Measurements from ENCODE around the gene INSL3. TPM values are rescaled to one million over a fixed set of nuclear protein-coding genes. Genes with fewer than 3 reads are reported as not detected.

INSL3 gene
- polyA plus RNA-seq, 3 donors = 0.25 to 1.7 (median 0.64) TPM

DNA sequence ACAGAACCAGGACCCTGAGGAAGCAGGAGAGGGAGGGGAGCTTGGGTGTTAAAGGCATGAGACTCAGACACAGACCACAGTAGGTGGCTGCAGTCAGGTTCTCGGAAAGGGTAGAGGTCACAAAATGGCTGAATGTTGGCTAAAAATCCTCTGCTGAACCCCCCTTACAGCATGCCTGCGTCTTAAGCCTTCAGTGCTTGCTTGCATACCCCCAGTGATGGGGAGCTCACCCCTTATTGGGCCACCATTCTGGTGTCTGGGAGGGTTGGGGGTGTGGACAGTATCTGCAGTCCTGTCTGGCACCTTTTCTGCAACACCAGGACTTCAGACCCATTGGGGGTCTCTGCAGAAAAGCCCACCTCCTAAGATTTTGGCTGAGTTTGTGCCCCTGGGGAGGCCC lies 40.5 kb downstream of the INSL3 start:
- Histone ChIP-seq H3K27me3 (ENCODE audit: control insufficient read depth in 2 of 2, insufficient read depth in 2 of 2, low read length in 2 of 2) (no peaks in the 10 kb centered on the region), H3K27ac (ENCODE audit: low read depth in 1 of 2, low read length in 2 of 2) (no peak overlapping the region), H3K9ac (ENCODE audit: insufficient read depth, low read length, poor library complexity, severe bottlenecking) (no peak overlapping the region), H3K9me3 (replicated peaks in 1 of 2; ENCODE audit: control insufficient read depth in 1 of 2, insufficient read depth in 1 of 2, low read length in 2 of 2) (no peaks in the 10 kb centered on the region), H3K4me2 (replicated peaks; ENCODE audit: extremely low read depth, low read length, poor library complexity, severe bottlenecking) (no peak overlapping the region), H3K4me3 (replicated peaks in 1 of 3; ENCODE audit: low read depth in 2 of 3, low read length in 3 of 3) (no peak overlapping the region), H4K20me1 (ENCODE audit: insufficient read depth, low read length) (peaks cover 31% of the 10 kb centered on the region), H3K79me2 (ENCODE audit: insufficient read depth, low read length) (no peaks in the 10 kb centered on the region), H2AFZ (ENCODE audit: insufficient read depth, low read depth, low read length, poor library complexity, severe bottlenecking) (no peak overlapping the region), H3K4me1 (ENCODE audit: control insufficient read depth in 1 of 2, insufficient read depth in 2 of 2, low read length in 2 of 2) (peaks cover 14 to 23% of the 10 kb centered on the region in 2 donors), H3K36me3 (replicated peaks in 1 of 2; ENCODE audit: control insufficient read depth in 1 of 2, insufficient read depth in 2 of 2, low read length in 2 of 2) (peaks cover 52 to 61% of the 10 kb centered on the region in 2 donors)
- H3K4me1 Mint-ChIP-seq = peaks cover 25% of the 10 kb centered on the region
- peaks cover 0 to 3% (median 2%) of the 10 kb centered on the region in 3 donors for H3K27me3 Mint-ChIP-seq (ENCODE audit: low read depth in 3 of 3)
- peaks cover 0 to 6% (median 0%) of the 10 kb centered on the region in 7 donors for H3K9me3 Mint-ChIP-seq
- TF ChIP-seq, protein P1, sequence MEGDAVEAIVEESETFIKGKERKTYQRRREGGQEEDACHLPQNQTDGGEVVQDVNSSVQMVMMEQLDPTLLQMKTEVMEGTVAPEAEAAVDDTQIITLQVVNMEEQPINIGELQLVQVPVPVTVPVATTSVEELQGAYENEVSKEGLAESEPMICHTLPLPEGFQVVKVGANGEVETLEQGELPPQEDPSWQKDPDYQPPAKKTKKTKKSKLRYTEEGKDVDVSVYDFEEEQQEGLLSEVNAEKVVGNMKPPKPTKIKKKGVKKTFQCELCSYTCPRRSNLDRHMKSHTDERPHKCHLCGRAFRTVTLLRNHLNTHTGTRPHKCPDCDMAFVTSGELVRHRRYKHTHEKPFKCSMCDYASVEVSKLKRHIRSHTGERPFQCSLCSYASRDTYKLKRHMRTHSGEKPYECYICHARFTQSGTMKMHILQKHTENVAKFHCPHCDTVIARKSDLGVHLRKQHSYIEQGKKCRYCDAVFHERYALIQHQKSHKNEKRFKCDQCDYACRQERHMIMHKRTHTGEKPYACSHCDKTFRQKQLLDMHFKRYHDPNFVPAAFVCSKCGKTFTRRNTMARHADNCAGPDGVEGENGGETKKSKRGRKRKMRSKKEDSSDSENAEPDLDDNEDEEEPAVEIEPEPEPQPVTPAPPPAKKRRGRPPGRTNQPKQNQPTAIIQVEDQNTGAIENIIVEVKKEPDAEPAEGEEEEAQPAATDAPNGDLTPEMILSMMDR (IDR thresholded peaks at IDR 0.05) = no peak
- WGBS (ENCODE audit: insufficient coverage) = no CpG with 5 or more reads among the region's 2 CpGs
- H3K27ac Mint-ChIP-seq = no peak overlapping the region
- DNase-seq = no peak
- peaks cover 49 to 64% of the 10 kb centered on the region in 2 donors for H3K36me3 Mint-ChIP-seq
- no peak overlapping the region for H3K4me3 Mint-ChIP-seq
- intact Hi-C loops (cut with micrococcal nuclease) = no loop called here

DNA sequence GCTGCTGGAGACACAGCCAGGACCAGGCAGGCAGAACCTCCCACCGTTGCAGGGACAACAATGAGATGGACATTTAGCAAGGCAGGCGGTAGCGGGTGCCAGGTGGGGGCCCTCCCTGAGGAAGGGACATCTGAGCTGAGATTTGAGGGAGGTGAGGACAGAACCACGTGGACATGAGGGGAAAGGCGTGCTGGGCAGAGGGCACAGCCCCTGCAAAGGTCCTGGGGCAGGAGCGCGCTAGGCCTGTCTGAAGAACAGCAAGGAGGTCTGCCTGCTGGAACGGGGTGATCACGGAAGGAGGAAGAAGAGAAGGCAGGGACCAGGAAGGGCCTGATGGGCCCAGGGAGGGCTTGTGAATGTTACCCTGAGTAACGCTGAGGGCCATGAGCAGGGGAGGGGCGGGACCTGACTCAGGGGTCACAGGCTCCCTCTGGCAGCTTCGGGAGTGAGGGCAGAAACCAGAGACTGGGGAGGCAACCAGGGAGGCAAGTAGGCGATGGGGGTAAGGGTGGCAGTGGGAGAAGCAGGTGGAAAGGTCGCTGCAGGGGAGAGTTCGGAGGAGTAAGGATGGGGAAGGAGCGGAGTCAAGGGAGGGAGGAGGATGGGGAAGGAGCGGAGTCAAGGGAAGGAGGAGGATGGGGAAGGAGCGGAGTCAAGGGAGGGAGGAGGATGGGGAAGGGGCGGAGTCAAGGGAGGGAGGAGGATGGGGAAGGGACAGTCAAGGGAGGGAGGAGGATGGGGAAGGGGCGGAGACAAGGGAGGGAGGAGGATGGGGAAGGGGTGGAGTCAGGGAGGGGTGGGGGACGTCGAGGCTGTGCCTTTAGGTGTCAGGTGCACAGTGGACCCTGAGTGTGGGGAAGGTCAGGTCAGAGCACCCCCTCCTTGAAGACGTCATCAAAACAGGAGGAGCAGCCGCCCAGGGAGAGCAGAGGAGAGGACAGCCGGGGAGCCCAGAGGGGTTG lies 42.1 kb downstream of the INSL3 start:
- peaks cover 56 to 61% of the 10 kb centered on the region in 2 donors for H3K36me3 ChIP-seq (replicated peaks in 1 of 2; ENCODE audit: control insufficient read depth in 1 of 2, insufficient read depth in 2 of 2, low read length in 2 of 2)
- H3K9ac ChIP-seq (ENCODE audit: insufficient read depth, low read length, poor library complexity, severe bottlenecking) = peak overlapping the region; percentile 49
- no peaks in the 10 kb centered on the region for H3K27me3 ChIP-seq (ENCODE audit: control insufficient read depth in 2 of 2, insufficient read depth in 2 of 2, low read length in 2 of 2)
- H3K9me3 ChIP-seq (replicated peaks in 1 of 2; ENCODE audit: control insufficient read depth in 1 of 2, insufficient read depth in 1 of 2, low read length in 2 of 2) = no peaks in the 10 kb centered on the region
- peaks cover 24% of the 10 kb centered on the region for H3K4me1 Mint-ChIP-seq
- WGBS (ENCODE audit: insufficient coverage) = 26% methylated on average over 25 of the region's 25 CpGs
- peak overlapping the region; percentile 72 to 89 for H3K4me3 Mint-ChIP-seq
- H3K27ac Mint-ChIP-seq = peak overlapping the region; percentile 72 to 90 (median 83)
- peak overlapping the region; percentile 76 for H2AFZ ChIP-seq (ENCODE audit: insufficient read depth, low read depth, low read length, poor library complexity, severe bottlenecking)
- H3K4me2 ChIP-seq (replicated peaks; ENCODE audit: extremely low read depth, low read length, poor library complexity, severe bottlenecking) = peak overlapping the region; percentile 99
- H3K27ac ChIP-seq (ENCODE audit: low read depth in 1 of 2, low read length in 2 of 2) = peak overlapping the region; percentile 27 to 61
- H3K9me3 Mint-ChIP-seq = peaks cover 0 to 6% (median 0%) of the 10 kb centered on the region in 7 donors
- TF ChIP-seq, protein P1 (IDR thresholded peaks at IDR 0.05) = no peak
- peaks cover 54 to 65% of the 10 kb centered on the region in 2 donors for H3K36me3 Mint-ChIP-seq
- H3K4me1 ChIP-seq (ENCODE audit: control insufficient read depth in 1 of 2, insufficient read depth in 2 of 2, low read length in 2 of 2) = peaks cover 14 to 23% of the 10 kb centered on the region in 2 donors
- H4K20me1 ChIP-seq (ENCODE audit: insufficient read depth, low read length) = peaks cover 31% of the 10 kb centered on the region
- intact Hi-C loops (cut with micrococcal nuclease) = loop anchor here (2.0 to 5.0 kb wide), 3 partner anchors 62 to 77 kb away; partner anchors contain the start of gene MAP1S (in 1 of the 2)
- DNase-seq = peak; percentile 75 to 90 (median 83)
- H3K27me3 Mint-ChIP-seq (ENCODE audit: low read depth in 3 of 3) = peaks cover 0 to 2% (median 2%) of the 10 kb centered on the region in 3 donors
- H3K4me3 ChIP-seq (replicated peaks in 1 of 3; ENCODE audit: low read depth in 2 of 3, low read length in 3 of 3) = peak overlapping the region; percentile 27 to 86 (median 28)
- H3K79me2 ChIP-seq (ENCODE audit: insufficient read depth, low read length) = no peaks in the 10 kb centered on the region

Data from CD14-positive monocyte (primary cell).